ENCODE measurements around the gene F7. TPM values are rescaled to one million over a fixed set of nuclear protein-coding genes. Genes with fewer than 3 reads are reported as not detected.
"Not testable (repeated sequence)": the region's sequence is repeated elsewhere in the genome, so short reads cannot be mapped to it uniquely, and the experiment has no call there.

The F7 gene
- total RNA-seq, 4 donors from 2014 or later = 0.69 TPM; not detected in 3

GRCh38 chr13:113109151-113110047 is 3.8 kb downstream of the F7 start:
- Histone ChIP-seq H3K27ac (no peak overlapping the region), H3K36me3 (no peaks in the 10 kb centered on the region), H3K4me1 (peaks cover 0 to 11% of the 10 kb centered on the region in 2 donors), H3K4me3 (no peak overlapping the region), H3K9me3 (no peaks in the 10 kb centered on the region), H3K27me3 (peaks cover 0 to 8% of the 10 kb centered on the region in 2 donors)
- no peak for DNase-seq
- intact Hi-C loops (cut with DNase I; ENCODE audit: low total_unique reads) = no loop called here
- no peak for TF ChIP-seq POLR2A (IDR thresholded peaks at IDR 0.05)
- no peak for TF ChIP-seq CTCF (IDR thresholded peaks at IDR 0.05)

DNA sequence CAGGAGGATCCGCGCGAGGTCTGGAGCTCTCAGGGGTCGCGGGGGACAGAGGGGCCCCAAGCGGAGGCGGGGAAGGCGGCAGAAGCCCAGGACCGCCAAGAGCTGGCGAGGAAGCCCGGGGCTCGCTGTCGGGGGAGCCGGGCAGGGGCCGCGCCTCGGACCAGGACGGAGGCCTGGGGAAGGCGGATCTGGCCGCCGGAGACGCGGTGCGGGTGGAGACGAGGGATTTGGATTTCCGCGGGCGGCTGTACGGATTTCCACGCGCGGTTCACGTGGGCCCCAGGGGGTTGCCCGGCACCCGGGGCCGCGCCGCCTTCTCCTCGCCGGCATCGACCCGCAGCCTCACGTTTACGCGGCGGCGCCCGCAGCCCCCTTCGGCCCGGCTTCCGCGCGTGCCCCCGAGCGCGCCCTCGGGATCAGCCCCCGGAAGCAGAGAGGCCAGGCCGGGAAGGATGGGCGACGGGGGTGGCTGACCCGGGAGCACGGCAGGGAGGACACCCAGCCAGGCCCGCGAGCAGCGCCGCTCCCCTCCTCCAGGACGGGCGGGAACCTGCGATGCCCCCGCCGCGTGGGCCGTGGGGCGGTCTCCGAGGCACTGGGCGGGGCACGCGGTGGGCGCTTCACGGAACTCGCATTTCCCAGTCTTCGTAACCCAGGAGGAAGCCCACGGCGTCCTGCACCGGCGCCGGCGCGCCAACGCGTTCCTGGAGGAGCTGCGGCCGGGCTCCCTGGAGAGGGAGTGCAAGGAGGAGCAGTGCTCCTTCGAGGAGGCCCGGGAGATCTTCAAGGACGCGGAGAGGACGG is 4.7 kb downstream of the F7 start:
- Histone ChIP-seq H3K36me3 (no peaks in the 10 kb centered on the region), H3K4me3 (peak overlapping the region in 1 of 2 donors; percentile 7), H3K27me3 (peaks cover 0 to 8% of the 10 kb centered on the region in 2 donors), H3K27ac (no peak overlapping the region), H3K9me3 (no peaks in the 10 kb centered on the region), H3K4me1 (peaks cover 0 to 11% of the 10 kb centered on the region in 2 donors)
- TF ChIP-seq CTCF (IDR thresholded peaks at IDR 0.05) (no peak), POLR2A (IDR thresholded peaks at IDR 0.05) (no peak)
- intact Hi-C loops (cut with DNase I; ENCODE audit: low total_unique reads) = no loop called here
- no peak for DNase-seq

DNA sequence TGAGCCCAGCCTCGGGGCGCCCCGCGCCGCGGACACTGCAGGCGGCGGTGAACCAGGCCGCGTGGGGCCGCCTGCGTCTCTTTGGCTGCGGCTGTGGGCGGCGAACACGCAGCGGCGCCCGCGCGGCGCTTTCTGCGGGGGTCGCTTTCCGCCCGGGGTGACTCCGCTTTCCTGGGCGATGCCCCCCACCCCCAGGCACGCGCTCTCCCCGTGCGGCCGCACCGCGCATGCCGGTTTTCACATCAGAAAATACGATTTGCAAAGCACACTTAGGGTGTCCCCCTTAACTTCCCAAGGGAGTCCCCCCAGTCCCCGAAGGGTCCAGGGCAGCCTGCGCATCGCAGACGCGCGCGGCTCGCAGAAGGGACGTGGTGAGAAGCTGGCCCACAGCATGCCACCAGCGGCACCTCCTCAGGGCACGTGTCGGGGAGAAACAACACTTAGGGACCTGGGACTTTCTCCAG is 5.3 kb downstream of the F7 start:
- peak overlapping the region in 1 of 2 donors; percentile 7 for H3K4me3 ChIP-seq
- no peak for DNase-seq
- H3K36me3 ChIP-seq = no peaks in the 10 kb centered on the region
- peaks cover 0 to 11% of the 10 kb centered on the region in 2 donors for H3K4me1 ChIP-seq
- no peaks in the 10 kb centered on the region for H3K9me3 ChIP-seq
- intact Hi-C loops (cut with DNase I; ENCODE audit: low total_unique reads) = no loop called here
- TF ChIP-seq CTCF (IDR thresholded peaks at IDR 0.05) (no peak), POLR2A (IDR thresholded peaks at IDR 0.05) (no peak)
- H3K27ac ChIP-seq = no peak overlapping the region
- peaks cover 0 to 8% of the 10 kb centered on the region in 2 donors for H3K27me3 ChIP-seq

- intact Hi-C loops (cut with DNase I; ENCODE audit: low total_unique reads); H3K27me3 ChIP-seq; DNase-seq; H3K36me3 ChIP-seq; H3K27ac ChIP-seq; H3K4me3 ChIP-seq; H3K9me3 ChIP-seq: not testable (repeated sequence)
- H3K4me1 ChIP-seq = peaks cover 0 to 11% of the 10 kb centered on the region in 2 donors
Measured at GRCh38 chr13:113111821-113112220, 6.2 kb downstream of the F7 start.

- H3K27me3 ChIP-seq; intact Hi-C loops (cut with DNase I; ENCODE audit: low total_unique reads); DNase-seq; H3K27ac ChIP-seq; H3K9me3 ChIP-seq; H3K4me3 ChIP-seq; H3K36me3 ChIP-seq: not testable (repeated sequence)
- H3K4me1 ChIP-seq = peaks cover 0 to 11% of the 10 kb centered on the region in 2 donors
Measured at GRCh38 chr13:113112475-113112874, 6.9 kb downstream of the F7 start.
